IMR-90 (cell line): ENCODE data around the gene RAB20. TPM values are rescaled to one million over a fixed set of nuclear protein-coding genes. Genes with fewer than 3 reads are reported as not detected.

Source experiments
- ATAC-seq: fragments of 200-7000 bp; cut with Tn5 transposase; 2 replicates; pipeline ENCODE4 v1.9.1; 2020; ENCODE audit warnings: low read depth, mild to moderate bottlenecking, moderate library complexity
- BruUV-seq: library from RNA; stranded (reverse); fragments of 400-500 nt; replicated peaks from 2 replicates; lab custom pipeline; 2021; lab: Mats Ljungman, UMichigan
- CTCF ChIA-PET: fragments of 300-600 bp; formaldehyde crosslinking; extraction: SDS; loops from one replicate; lab custom pipeline; 2021; ENCODE audit warnings: antibody characterized with exemption; lab: Yijun Ruan, JAX
- POLR2A ChIA-PET: fragments of 300-600 bp; sonication (Branson Sonifier 250); formaldehyde crosslinking; loops from one replicate; lab custom pipeline; 2022; ENCODE audit warnings: antibody characterized with exemption; ENCODE audit not compliant: unreplicated experiment; lab: Charles Lee
- DNase-seq: peaks from one replicate; pipeline ENCODE4 v3.0.0; 2013
- H2AFZ ChIP-seq: replicated peaks from 2 replicates; pipeline ENCODE3; 2013; ENCODE audit warnings: low read length, mild to moderate bottlenecking; ENCODE audit not compliant: poor library complexity
- H2AK5ac ChIP-seq: 2 replicates; pipeline ENCODE4 v1.6.1; 2013; ENCODE audit warnings: low read depth, low read length, inconsistent platforms
- H2AK9ac ChIP-seq: replicated peaks from 2 replicates; pipeline ENCODE3; 2013; ENCODE audit warnings: mild to moderate bottlenecking, low read depth, low read length, moderate library complexity; ENCODE audit not compliant: poor library complexity
- H2BK120ac ChIP-seq: 2 replicates; pipeline ENCODE4 v1.6.1; 2013; ENCODE audit warnings: low read depth, low read length, inconsistent platforms
- H2BK15ac ChIP-seq: 3 replicates; pipeline ENCODE4 v1.6.1; 2013; ENCODE audit warnings: low read depth, low read length, inconsistent platforms
- H2BK20ac ChIP-seq: 2 replicates; pipeline ENCODE4 v1.6.1; 2013; ENCODE audit warnings: low read depth, mild to moderate bottlenecking, inconsistent platforms, low read length, moderate library complexity
- H2BK5ac ChIP-seq: 2 replicates; pipeline ENCODE4 v1.6.1; 2013; ENCODE audit warnings: mild to moderate bottlenecking, low read depth, low read length, inconsistent platforms; ENCODE audit not compliant: poor library complexity, severe bottlenecking
- H3K14ac ChIP-seq: replicated peaks from 2 replicates; pipeline ENCODE4 v1.6.1; 2013; ENCODE audit warnings: low read depth, low read length, inconsistent platforms
- H3K18ac ChIP-seq: 2 replicates; pipeline ENCODE4 v1.6.1; 2013; ENCODE audit warnings: low read depth, low read length, control low read depth
- H3K23ac ChIP-seq: 2 replicates; pipeline ENCODE4 v1.6.1; 2013; ENCODE audit warnings: low read depth, low read length, inconsistent platforms
- H3K27ac ChIP-seq: 2 replicates; pipeline ENCODE4 v1.5.1; 2013; ENCODE audit warnings: mild to moderate bottlenecking, control low read depth, low read length; ENCODE audit not compliant: insufficient read depth
- H3K27me3 ChIP-seq: 2 replicates; pipeline ENCODE4 v1.6.1; 2013; ENCODE audit warnings: low read length; ENCODE audit not compliant: control insufficient read depth, insufficient read depth
- H3K36me3 ChIP-seq: 2 replicates; pipeline ENCODE4 v1.6.1; 2013; ENCODE audit warnings: low read length, mixed read lengths; ENCODE audit not compliant: control insufficient read depth, insufficient read depth
- H3K4ac ChIP-seq: 2 replicates; pipeline ENCODE4 v1.6.1; 2013; ENCODE audit warnings: low read depth, low read length, inconsistent platforms
- H3K4me1 ChIP-seq: 2 replicates; pipeline ENCODE4 v1.6.1; 2013; ENCODE audit warnings: low read length, mixed read lengths; ENCODE audit not compliant: control insufficient read depth, insufficient read depth
- H3K4me2 ChIP-seq: 2 replicates; pipeline ENCODE4 v1.6.1; 2013; ENCODE audit warnings: low read depth, mild to moderate bottlenecking, control low read depth, low read length, moderate library complexity
- H3K4me3 ChIP-seq: 2 replicates; pipeline ENCODE4 v1.5.1; 2013; ENCODE audit warnings: low read depth, mild to moderate bottlenecking, control low read depth, low read length, moderate library complexity; ENCODE audit not compliant: insufficient read depth
- H3K56ac ChIP-seq: 2 replicates; pipeline ENCODE4 v1.6.1; 2013; ENCODE audit warnings: low read length, inconsistent platforms; ENCODE audit not compliant: insufficient read depth; ENCODE audit errors: extremely low read depth
- H3K79me1 ChIP-seq, 2 experiments: 2 replicates each; pipeline ENCODE4 v1.6.1; 2013; ENCODE audit warnings: low read length in 2 of 2, inconsistent platforms in 1 of 2, low read depth in 1 of 2
- H3K9ac ChIP-seq: 2 replicates; pipeline ENCODE4 v1.6.1; 2013; ENCODE audit warnings: low read depth, low read length, control low read depth
- H3K9me1 ChIP-seq: 2 replicates; pipeline ENCODE4 v1.6.1; 2013; ENCODE audit warnings: low read length, inconsistent platforms; ENCODE audit not compliant: insufficient read depth
- H3K9me3 ChIP-seq: 2 replicates; pipeline ENCODE4 v1.6.1; 2013; ENCODE audit warnings: low read length; ENCODE audit not compliant: control insufficient read depth, insufficient read depth
- H4K20me1 ChIP-seq: 2 replicates; pipeline ENCODE4 v1.6.1; 2013; ENCODE audit warnings: low read length, inconsistent platforms; ENCODE audit not compliant: insufficient read depth
- H4K5ac ChIP-seq: 2 replicates; pipeline ENCODE4 v1.6.1; 2013; ENCODE audit warnings: mild to moderate bottlenecking, low read depth, low read length, control low read depth
- H4K8ac ChIP-seq, 2 experiments: 2 replicates each; pipeline ENCODE4 v1.6.1; 2013; ENCODE audit warnings: low read depth in 2 of 2, low read length in 2 of 2, control low read depth in 1 of 2, inconsistent platforms in 1 of 2
- H4K91ac ChIP-seq: 2 replicates; pipeline ENCODE4 v1.6.1; 2013; ENCODE audit warnings: low read depth, low read length, inconsistent platforms; ENCODE audit not compliant: insufficient read depth
- BHLHE40 ChIP-seq: fragments of 150-350 bp; IDR thresholded peaks from 2 replicates; pipeline ENCODE4 v1.6.1; 2016; ENCODE audit warnings: mild to moderate bottlenecking, low read depth, low read length
- CEBPB ChIP-seq: IDR thresholded peaks from 2 replicates; pipeline ENCODE4 v1.6.1; 2012; ENCODE audit warnings: low read depth, low read length, improper control_type of control experiment
- CHD1 ChIP-seq: IDR thresholded peaks from 2 replicates; pipeline ENCODE4 v1.6.1; 2012; ENCODE audit warnings: low read depth, low read length, improper control_type of control experiment
- ELK1 ChIP-seq: fragments of 150-350 bp; IDR thresholded peaks from 2 replicates; pipeline ENCODE4 v1.6.1; 2016; ENCODE audit warnings: low read depth, mild to moderate bottlenecking, low read length, moderate library complexity, borderline replicate concordance
- FOS ChIP-seq: fragments of 150-350 bp; IDR thresholded peaks from 2 replicates; pipeline ENCODE4 v1.6.1; 2016; ENCODE audit warnings: low read depth, low read length
- MAFK ChIP-seq: IDR thresholded peaks from 2 replicates; pipeline ENCODE4 v1.6.1; 2012; ENCODE audit warnings: low read depth, low read length, improper control_type of control experiment
- MAZ ChIP-seq: IDR thresholded peaks from 2 replicates; pipeline ENCODE4 v1.6.1; 2012; ENCODE audit warnings: low read depth, mild to moderate bottlenecking, low read length, improper control_type of control experiment, moderate library complexity, borderline replicate concordance
- NFE2L2 ChIP-seq: fragments of 150-350 bp; IDR thresholded peaks from 2 replicates; pipeline ENCODE4 v1.6.1; 2016; ENCODE audit warnings: low read depth, mild to moderate bottlenecking, low read length
- POLR2A ChIP-seq: IDR thresholded peaks from 2 replicates; pipeline ENCODE4 v1.6.1; 2012; ENCODE audit warnings: mild to moderate bottlenecking, low read depth, low read length
- RCOR1 ChIP-seq: IDR thresholded peaks from 2 replicates; pipeline ENCODE4 v1.6.1; 2012; ENCODE audit warnings: mild to moderate bottlenecking, low read length, improper control_type of control experiment; ENCODE audit not compliant: insufficient replicate concordance
- RFX5 ChIP-seq: IDR thresholded peaks from 2 replicates; pipeline ENCODE4 v1.8.0; 2012; ENCODE audit warnings: low read depth, mild to moderate bottlenecking, low read length, moderate library complexity
- USF2 ChIP-seq: fragments of 150-350 bp; IDR thresholded peaks from 2 replicates; pipeline ENCODE4 v1.6.1; 2017; ENCODE audit warnings: mild to moderate bottlenecking, antibody characterized with exemption, low read length, low read depth
- WGBS, 2 experiments: methylation state at CpG; one replicate each; pipeline versions ENCODE4 v1.1.5 to v1.1.7; 2013; ENCODE audit warnings: missing lambda C conversion rate in 2 of 2; ENCODE audit not compliant: insufficient read length in 1 of 2; ENCODE audit errors: extremely low coverage in 2 of 2; 5-methylcytosine and 5-hydroxymethylcytosine counted together
- dilution Hi-C: fragments of 300-500 bp; cut with HindIII; formaldehyde crosslinking; loops from one replicate; pipeline ENCODE4 v1.14.3; 2018; ENCODE audit warnings: low sequenced_read_pairs; ENCODE audit not compliant: unreplicated experiment
- in situ Hi-C: fragments of 300-500 bp; cut with MboI; formaldehyde crosslinking; loops from 3 replicates; pipeline ENCODE4 v1.14.3; 2019; ENCODE audit warnings: low sequenced_read_pairs, inconsistent platforms, mixed read lengths
- intact Hi-C: fragments of 100-400 bp; cut with micrococcal nuclease; formaldehyde crosslinking; loops from 2 replicates; pipeline ENCODE4 v1.10.0; 2022
- polyA plus RNA-seq, 3 experiments: library from polyadenylated mRNA; depleted of rRNA; stranded (reverse); fragments of >200 nt; gene quantifications; 2 replicates each; pipeline ENCODE4 v1.2.3, GENCODE V29; 2012; ENCODE audit warnings: low replicate concordance in 1 of 3
- total RNA-seq: library from RNA; depleted of rRNA; stranded (reverse); fragments of >200 nt; gene quantifications from 2 replicates; pipeline ENCODE4 v1.2.3, GENCODE V29; 2012

RAB20 gene
- total and polyA plus RNA-seq, 2 of the 4 experiments (the other 2 are of a cell fraction): 3.8 to 5.1 TPM

- no peak overlapping the region for H4K5ac ChIP-seq
- dilution Hi-C loops: no loop called here
- no peak overlapping the region for H4K8ac ChIP-seq
- no TSS peak for BruUV-seq
- in situ Hi-C loops: loop anchor here (25.0 kb wide), 1 partner anchor 230 kb away; no protein-coding TSS in a partner anchor
- H4K91ac ChIP-seq: no peak overlapping the region
- no peak overlapping the region for H3K4me2 ChIP-seq
- H3K4me3 ChIP-seq: no peak overlapping the region
- no peak overlapping the region; the same call in 1 of the 2 replicates for H3K4ac ChIP-seq
- H3K4me1 ChIP-seq: no peaks in the 10 kb centered on the region
- H3K79me1 ChIP-seq: no peaks in the 10 kb centered on the region
- ATAC-seq (no peak), DNase-seq (no peak)
- no peak overlapping the region for H3K9ac ChIP-seq
- no peak overlapping the region for H2BK20ac ChIP-seq
- no peak overlapping the region for H3K56ac ChIP-seq
- H3K14ac ChIP-seq: no peak overlapping the region
- ChIA-PET CTCF (no interaction called here), POLR2A (no interaction called here)
- peaks cover 2% of the 10 kb centered on the region; the same call in 1 of the 2 replicates for H3K27me3 ChIP-seq
- H2AFZ ChIP-seq: no peak overlapping the region
- no peak overlapping the region for H3K27ac ChIP-seq
- H3K9me1 ChIP-seq: no peaks in the 10 kb centered on the region
- no peak overlapping the region for H2AK9ac ChIP-seq
- H4K20me1 ChIP-seq: no peaks in the 10 kb centered on the region
- no peak overlapping the region for H2BK5ac ChIP-seq
- no peak overlapping the region for H2AK5ac ChIP-seq
- no peak overlapping the region for H2BK120ac ChIP-seq
- no peak for TF ChIP-seq USF2
- TF ChIP-seq FOS: no peak
- TF ChIP-seq POLR2A: no peak
- no peak for TF ChIP-seq CHD1
- TF ChIP-seq RFX5: no peak
- no peak for TF ChIP-seq BHLHE40
- TF ChIP-seq NFE2L2: no peak
- no peak for TF ChIP-seq MAFK
- no peak for TF ChIP-seq MAZ
- TF ChIP-seq CEBPB: no peak
- TF ChIP-seq RCOR1: no peak
- no peak for TF ChIP-seq ELK1
- H3K23ac ChIP-seq: no peak overlapping the region
- intact Hi-C loops: no loop called here
- no peak overlapping the region for H3K18ac ChIP-seq
- H3K9me3 ChIP-seq: no peaks in the 10 kb centered on the region
- H3K36me3 ChIP-seq: no peaks in the 10 kb centered on the region
- 83% methylated on average over 2 of the region's 13 CpGs; no CpG with 5 or more reads in 1 of the 2 experiments for WGBS, 2 experiments
- H2BK15ac ChIP-seq: no peak overlapping the region
Measured at GRCh38 chr13:110582421-110582954, 21.0 kb upstream of the RAB20 start.
